Bronchial epithelial cell (primary cell): ENCODE results near the gene C5orf47. TPM values are rescaled to one million over a fixed set of nuclear protein-coding genes. Genes with fewer than 3 reads are reported as not detected.

Experiments
- DNase-seq: peaks from one replicate; pipeline ENCODE4 v3.0.0-alpha.2; 2010; ENCODE audit warnings: low read depth
- FAIRE-seq: peaks from 2 replicates; lab custom pipeline; 2011; peaks lifted over from hg19 to GRCh38; lab: Jason Lieb, UNC
- H3K27me3 ChIP-seq: 2 replicates; pipeline ENCODE4 v1.5.1; 2011; ENCODE audit warnings: low read length; ENCODE audit not compliant: control insufficient read depth, insufficient read depth
- H3K36me3 ChIP-seq: 2 replicates; pipeline ENCODE4 v1.5.1; 2011; ENCODE audit warnings: low read length; ENCODE audit not compliant: control insufficient read depth, insufficient read depth
- H3K4me3 ChIP-seq: 2 replicates; pipeline ENCODE4 v1.5.1; 2011; ENCODE audit warnings: mild to moderate bottlenecking, low read depth, low read length, control low read depth
- CTCF ChIP-seq: IDR thresholded peaks from 2 replicates; pipeline ENCODE4 v1.5.1; 2011; ENCODE audit warnings: mild to moderate bottlenecking, moderate library complexity, low read length, control low read depth, inconsistent platforms; ENCODE audit not compliant: insufficient read depth, severe bottlenecking
- total RNA-seq: library from RNA; depleted of rRNA; stranded (reverse); fragments of >200 nt; gene quantifications from 2 replicates; pipeline ENCODE4 v1.2.1, GENCODE V29; 2014

The C5orf47 gene
- total RNA-seq, 1 donor from 2014 or later = under 0.01 TPM

GRCh38 chr5:173972607-173972924, 16.4 kb upstream of the C5orf47 start:
- no peak for TF ChIP-seq CTCF
- Histone ChIP-seq H3K4me3 (no peak overlapping the region), H3K27me3 (no peaks in the 10 kb centered on the region), H3K36me3 (no peaks in the 10 kb centered on the region)
- FAIRE-seq (no peak), DNase-seq (no peak)

DNA sequence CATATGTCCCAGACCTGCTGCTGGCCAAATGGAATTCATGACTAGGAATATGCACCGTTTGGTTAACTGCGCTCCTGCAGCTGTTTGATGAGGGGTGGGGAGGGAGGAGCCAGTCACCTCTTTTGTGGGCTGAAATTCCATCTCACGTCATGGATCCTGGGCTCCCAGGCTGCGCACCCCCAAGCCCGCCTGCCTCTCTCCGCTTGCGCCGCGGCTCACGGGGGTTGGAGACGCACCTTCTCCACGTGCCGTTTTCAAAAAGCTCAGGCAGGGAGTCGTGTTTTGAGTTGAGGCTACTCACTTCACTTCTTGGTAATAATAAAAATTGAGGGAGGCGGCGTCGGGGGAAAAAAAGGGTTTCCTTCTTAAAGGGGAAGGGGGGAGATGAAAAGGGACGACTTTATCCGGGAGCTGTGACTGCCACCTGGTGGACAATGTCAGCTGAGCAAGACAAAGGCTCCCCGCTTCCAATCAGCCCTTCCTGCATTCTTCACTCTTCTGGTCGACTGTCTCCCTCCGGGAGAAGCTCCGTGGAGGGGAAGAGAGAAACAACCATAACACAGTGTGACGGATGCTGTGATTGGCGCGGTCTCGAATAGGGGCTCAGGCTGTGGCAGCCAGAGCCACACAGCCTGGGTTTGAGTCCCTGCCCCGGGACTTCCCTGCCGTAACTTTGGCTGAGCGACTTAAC, 15.9 kb upstream of the C5orf47 start:
- peak overlapping the region; percentile 38 for H3K4me3 ChIP-seq
- peak; percentile 93 for TF ChIP-seq CTCF
- FAIRE-seq (no peak), DNase-seq (peak; percentile 59)
- H3K27me3 ChIP-seq = no peaks in the 10 kb centered on the region
- H3K36me3 ChIP-seq = no peaks in the 10 kb centered on the region

GRCh38 chr5:173973616-173973969, 15.4 kb upstream of the C5orf47 start:
- TF ChIP-seq CTCF = no peak
- Histone ChIP-seq H3K4me3 (peak overlapping the region; percentile 38), H3K36me3 (no peaks in the 10 kb centered on the region), H3K27me3 (no peaks in the 10 kb centered on the region)
- DNase-seq (peak; percentile 5), FAIRE-seq (no peak)

DNA sequence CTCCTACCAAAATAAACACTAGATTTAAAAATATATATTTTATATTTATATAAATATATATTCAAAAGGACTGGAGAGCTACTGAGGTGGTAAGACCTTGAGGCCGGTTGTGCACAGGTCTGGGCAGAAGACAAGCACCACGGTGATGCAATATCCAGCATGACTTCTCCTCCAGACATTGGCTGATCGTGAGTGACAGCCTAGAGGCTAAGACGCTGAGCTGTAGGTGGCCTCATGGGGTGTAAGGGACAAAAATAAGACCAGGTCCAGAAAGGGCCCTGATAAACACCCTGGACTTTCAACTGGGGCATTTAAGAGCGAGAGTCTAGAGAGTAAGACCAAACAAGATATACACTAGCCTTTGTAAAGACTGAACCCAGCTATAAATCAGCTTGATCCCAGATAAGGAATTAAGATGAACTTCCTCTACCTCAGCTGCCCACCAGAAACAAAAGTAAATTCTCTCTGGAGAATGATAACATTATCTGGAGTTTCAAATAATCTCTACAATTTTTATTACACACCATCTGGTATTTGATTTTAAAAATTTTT, 14.2 kb upstream of the C5orf47 start:
- Histone ChIP-seq H3K27me3 (no peaks in the 10 kb centered on the region), H3K4me3 (no peak overlapping the region), H3K36me3 (no peaks in the 10 kb centered on the region)
- no peak for TF ChIP-seq CTCF
- no peak for FAIRE-seq
- DNase-seq = peak; percentile 33

DNA sequence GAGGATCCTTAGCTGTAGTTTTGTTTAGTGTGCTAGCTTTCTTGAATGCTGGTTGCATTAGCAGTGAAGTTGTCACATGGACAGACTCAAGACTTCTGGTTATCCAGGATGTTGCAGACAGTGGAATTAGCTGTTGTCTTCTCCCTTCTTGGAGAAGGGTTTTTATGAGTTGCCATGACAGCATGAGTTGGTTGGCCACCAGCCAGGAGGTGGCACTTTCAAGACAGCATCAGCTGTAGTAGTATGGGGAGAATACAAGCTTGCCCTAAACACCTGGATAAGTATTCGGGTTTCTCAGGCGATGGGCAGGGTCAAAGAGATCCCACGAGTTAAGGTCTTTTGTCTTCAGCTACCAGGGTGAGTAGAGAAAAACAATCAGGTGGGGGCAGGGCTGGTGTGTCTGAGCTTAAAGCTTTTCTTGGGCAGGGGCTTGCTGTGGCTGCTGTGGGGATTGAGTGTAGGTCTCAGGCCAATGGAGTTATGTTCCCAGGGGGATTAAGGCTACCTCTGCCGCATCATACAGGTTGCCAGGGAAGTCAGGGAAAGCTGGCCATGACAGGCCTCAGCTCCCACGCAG, 7.7 kb upstream of the C5orf47 start:
- H3K27me3 ChIP-seq = no peaks in the 10 kb centered on the region
- H3K4me3 ChIP-seq = no peak overlapping the region
- no peak for DNase-seq
- TF ChIP-seq CTCF = no peak
- H3K36me3 ChIP-seq = no peaks in the 10 kb centered on the region
- no peak for FAIRE-seq
